ENCODE data around the gene FARS2.

The FARS2 gene

DNA sequence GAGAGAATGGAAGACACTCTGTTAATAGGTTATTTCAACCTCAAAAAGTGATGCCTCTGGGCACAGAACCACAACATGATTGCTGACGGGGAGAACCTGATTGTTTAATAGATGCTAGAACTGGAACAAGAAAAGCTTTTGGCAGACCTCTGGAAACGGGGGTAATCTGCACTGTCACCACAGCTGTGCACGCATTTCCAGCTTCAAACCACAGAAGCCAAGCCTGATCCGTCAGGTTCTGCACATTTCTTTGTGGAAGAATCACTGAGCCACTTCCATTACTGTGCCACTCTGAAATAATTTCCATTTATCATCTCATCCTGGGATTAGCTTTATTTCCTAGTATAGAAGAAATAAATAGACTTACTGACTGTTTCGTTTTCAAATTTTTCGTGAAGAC lies 309.3 kb downstream of the FARS2 start:
- no peak overlapping the region for H3K27ac ChIP-seq
- TF ChIP-seq ZFX (IDR thresholded peaks at IDR 0.05) (no peak), CTCF (conservative IDR thresholded peaks at IDR 0.05) (no peak)

GRCh38 chr6:5580736-5581581 lies 319.6 kb downstream of the FARS2 start:
- TF ChIP-seq CTCF (conservative IDR thresholded peaks at IDR 0.05) (no peak), ZFX (IDR thresholded peaks at IDR 0.05) (no peak)
- H3K27ac ChIP-seq, result no peak overlapping the region

DNA sequence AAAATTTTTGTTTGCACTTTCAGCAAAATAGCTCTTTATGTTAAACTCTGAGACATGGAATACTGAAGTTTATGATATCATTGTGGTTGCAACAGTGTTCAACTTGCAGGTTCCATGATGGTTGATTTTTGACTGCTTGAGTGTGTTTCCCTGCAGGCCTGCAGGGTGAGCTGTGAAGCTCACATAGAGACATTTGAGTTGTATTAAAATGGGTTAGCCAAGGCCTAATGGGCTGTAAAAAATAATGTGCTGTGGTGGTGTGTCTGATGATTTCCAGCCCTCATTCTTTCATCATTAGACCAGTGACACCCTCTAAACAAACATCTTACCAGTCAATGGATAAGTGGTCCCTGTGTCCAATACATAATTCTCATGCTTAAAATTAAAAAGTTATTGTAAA lies 321.4 kb downstream of the FARS2 start:
- TF ChIP-seq CTCF (conservative IDR thresholded peaks at IDR 0.05) (0 out of 2 replicates have a peak, but pooled peaks have one; percentile 6), ZFX (IDR thresholded peaks at IDR 0.05) (no peak)
- no peak overlapping the region for H3K27ac ChIP-seq

GRCh38 chr6:5583528-5583927 lies 322.2 kb downstream of the FARS2 start:
- no peak overlapping the region for H3K27ac ChIP-seq
- TF ChIP-seq CTCF (conservative IDR thresholded peaks at IDR 0.05) (no peak), ZFX (IDR thresholded peaks at IDR 0.05) (no peak)

DNA sequence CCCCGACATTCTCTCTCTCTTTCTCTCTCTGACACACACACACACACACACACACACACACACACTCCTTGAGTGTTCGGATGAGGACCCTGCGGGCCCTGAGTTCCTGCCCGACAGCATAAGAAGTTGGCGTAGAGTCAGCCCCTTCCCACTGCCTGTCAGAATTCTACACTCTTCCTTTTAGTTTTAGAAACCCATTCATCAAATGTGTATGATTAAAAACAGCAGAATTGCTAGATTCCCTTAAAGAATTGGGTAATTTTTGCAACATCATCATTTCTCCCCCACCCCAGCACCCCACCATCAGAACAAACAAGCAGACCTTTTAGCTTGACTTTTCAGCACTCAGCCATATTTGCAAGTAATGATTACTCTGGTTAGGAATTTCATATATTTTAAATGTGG lies 322.8 kb downstream of the FARS2 start:
- no peak overlapping the region for H3K27ac ChIP-seq
- no peak for TF ChIP-seq CTCF (conservative IDR thresholded peaks at IDR 0.05)
- TF ChIP-seq ZFX (IDR thresholded peaks at IDR 0.05), result no peak

DNA sequence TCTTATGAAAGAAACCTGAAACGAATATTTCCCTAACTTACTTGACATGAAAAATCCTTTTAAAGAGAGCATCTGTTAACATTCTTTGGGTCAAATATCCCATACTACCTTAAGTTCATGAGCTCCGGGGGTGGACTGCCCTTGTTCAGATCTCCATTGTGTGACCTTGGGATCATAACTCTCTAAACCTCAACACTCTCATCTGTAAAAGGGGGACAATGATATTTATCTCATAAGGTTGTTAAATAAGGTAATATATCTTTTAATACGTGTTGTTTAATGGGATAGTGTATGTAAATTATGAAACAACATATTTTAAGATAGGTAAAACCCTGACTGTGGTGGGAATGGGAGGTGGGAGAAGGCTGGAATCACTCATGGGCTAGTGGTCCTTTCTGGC lies 326.3 kb downstream of the FARS2 start:
- no peak for TF ChIP-seq CTCF (conservative IDR thresholded peaks at IDR 0.05)
- no peak for TF ChIP-seq ZFX (IDR thresholded peaks at IDR 0.05)
- H3K27ac ChIP-seq, result no peak overlapping the region

DNA sequence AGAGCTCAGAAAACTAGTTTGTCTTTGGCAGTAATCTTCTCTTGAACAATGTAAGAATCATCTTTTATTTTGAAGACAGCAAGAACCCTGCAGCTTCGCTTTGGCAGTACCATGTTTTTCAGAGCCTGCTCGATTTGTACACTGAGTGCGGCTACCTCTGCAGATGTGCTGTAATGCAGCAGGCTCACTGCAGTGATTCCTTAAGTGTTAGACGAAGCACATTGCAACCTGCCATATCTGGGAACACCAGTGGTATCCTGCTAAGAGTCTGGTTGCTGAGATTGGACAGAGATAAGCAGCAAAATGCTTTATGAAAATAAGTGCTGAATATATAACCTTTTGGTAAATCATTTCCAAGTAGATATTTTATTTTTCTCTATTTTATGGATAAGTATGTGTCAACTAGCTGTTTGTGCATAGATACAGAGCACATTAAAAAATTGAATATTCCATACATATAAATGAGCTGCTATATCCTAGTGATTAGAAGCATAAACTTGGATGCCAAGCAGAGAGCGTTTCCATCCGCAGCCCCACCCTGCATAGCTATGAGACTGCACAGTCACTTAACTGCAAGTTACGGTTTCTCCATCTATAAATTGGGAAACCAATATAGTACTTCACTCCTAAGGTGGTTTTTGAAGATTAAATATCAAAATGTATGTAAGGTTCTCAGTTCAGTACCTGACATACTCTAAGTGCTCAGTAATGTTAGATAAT lies 328.3 kb downstream of the FARS2 start:
- TF ChIP-seq CTCF (conservative IDR thresholded peaks at IDR 0.05) (no peak), ZFX (IDR thresholded peaks at IDR 0.05) (no peak)
- no peak overlapping the region for H3K27ac ChIP-seq
